ENCODE measurements around the gene MTRF1. TPM values are rescaled to one million over a fixed set of nuclear protein-coding genes. Genes with fewer than 3 reads are reported as not detected.

MTRF1 gene
- 14.1 and 19.2 TPM in 2 replicates for total RNA-seq (2021; fragmentation: NEBNext Ultra II Directional; extraction: Animal tissue kit (Norgen Biotek cat#: 25700))
- polyA plus RNA-seq (2011; rRNA removed) = 4.8 and 8.0 TPM in 2 replicates
- 12.5 TPM for polyA plus RNA-seq (2011; cell fraction: cytosol; rRNA removed)
- polyA plus RNA-seq (2011; cell fraction: nucleus; rRNA removed) = 8.4 TPM
- 11.1 to 19.4 TPM (median 12.2 TPM) in 4 replicates for polyA plus RNA-seq (2012, experiment 1 of 2)
- 2.7 TPM for polyA plus RNA-seq (2012, experiment 2 of 2)
- polyA plus RNA-seq (2013, experiment 1 of 2) = 17.2 TPM
- polyA plus RNA-seq (2013, experiment 2 of 2) = 14.9 TPM
- polyA minus RNA-seq (2011; rRNA and poly(A)+ RNA removed) = 13.6 and 14.9 TPM in 2 replicates
- 10.0 TPM for polyA minus RNA-seq (2011; cell fraction: cytosol; rRNA and poly(A)+ RNA removed)
- polyA minus RNA-seq (2011; cell fraction: nucleus; rRNA and poly(A)+ RNA removed) = 28.8 TPM
- long read RNA-seq, experiment 1, partial matches to known transcripts = 0 of 5 reads
- long read RNA-seq, experiment 1, other reads (novel, unspliced or antisense) = 3 of 5 reads
- long read RNA-seq, experiment 2, partial matches to known transcripts = 3 of 15 reads
- long read RNA-seq, experiment 2, other reads (novel, unspliced or antisense) = 11 of 15 reads

- Histone ChIP-seq H2BK20ac (ENCODE audit: low read length) (no peak within 1 kb of the TSS), H3K4me1 (replicated peaks in 1 of 4; ENCODE audit: control insufficient read depth in 3 of 4, insufficient read depth in 4 of 4, low read length in 3 of 4) (no peaks in the 10 kb centered on the region), H3K9me3 (ENCODE audit: insufficient read depth in 2 of 2, low read depth in 1 of 2, low read length in 1 of 2) (peaks cover 12 to 21% of the 10 kb centered on the region in 2 experiments), H2AFZ (ENCODE audit: low read length) (peak within 1 kb of the TSS; percentile 86), H3K14ac (ENCODE audit: insufficient read length) (no peak within 1 kb of the TSS), H4K5ac (ENCODE audit: insufficient read length, low read depth, low read length) (peak within 1 kb of the TSS; percentile 84), H3K4ac (replicated peaks; ENCODE audit: insufficient read length, low read depth, low read length) (no peak within 1 kb of the TSS), H2BK12ac (ENCODE audit: low read depth, low read length) (no peak within 1 kb of the TSS), H3K79me2 (ENCODE audit: control insufficient read depth in 1 of 2, insufficient read depth in 2 of 2, low read length in 2 of 2) (no peaks in the 10 kb centered on the region), H2AK5ac (ENCODE audit: low read depth, low read length) (no peak within 1 kb of the TSS), H3K18ac (ENCODE audit: extremely low read depth, low read length) (peak within 1 kb of the TSS; percentile 96), H3K27me3 (replicated peaks in 1 of 4; ENCODE audit: control insufficient read depth in 3 of 4, extremely low read depth in 1 of 4, insufficient read depth in 3 of 4, low read length in 3 of 4) (no peaks in the 10 kb centered on the region), H3K23me2 (ENCODE audit: low read depth, low read length) (0 out of 2 replicates have a peak, but pooled peaks cover 3% of the 10 kb centered on the region), H2BK15ac (ENCODE audit: low read length) (no peak within 1 kb of the TSS), H4K8ac (ENCODE audit: extremely low read depth, insufficient read depth, low read length) (peak within 1 kb of the TSS; percentile 96; the same call in 1 of the 2 replicates), H3K36me3 (ENCODE audit: control insufficient read depth in 2 of 4, insufficient read depth in 4 of 4, low read length in 3 of 4) (peaks cover 3 to 24% (median 13%) of the 10 kb centered on the region in 4 experiments; a peak in 6 of 8 replicates), H2BK5ac (ENCODE audit: low read depth, low read length) (peak within 1 kb of the TSS; percentile 83; the same call in 1 of the 2 replicates), H3K56ac (replicated peaks; ENCODE audit: insufficient read length, low read depth, low read length) (no peak within 1 kb of the TSS), H2BK120ac (replicated peaks; ENCODE audit: low read depth, low read length) (no peak within 1 kb of the TSS), H4K20me1 (replicated peaks in 1 of 2; ENCODE audit: control insufficient read depth in 1 of 2, insufficient read depth in 2 of 2, low read length in 2 of 2) (no peaks in the 10 kb centered on the region), H3K4me2 (ENCODE audit: insufficient read depth in 1 of 2, low read depth in 2 of 2, low read length in 2 of 2) (peak within 1 kb of the TSS; percentile 49 to 66), H4K91ac (replicated peaks; ENCODE audit: insufficient read length, low read length) (no peak within 1 kb of the TSS), H3K4me3 (ENCODE audit: extremely low read depth in 1 of 4, insufficient read depth in 2 of 4, low read depth in 3 of 4, low read length in 4 of 4) (peak within 1 kb of the TSS; percentile 55 to 86 (median 72)), H3K79me1 (ENCODE audit: low read depth, low read length) (no peaks in the 10 kb centered on the region), H3K27ac (ENCODE audit: low read depth, low read length) (peak within 1 kb of the TSS; percentile 21; the same call in 1 of the 2 replicates), H3K23ac (ENCODE audit: insufficient read length) (no peak within 1 kb of the TSS), H3K9ac (replicated peaks in 1 of 4; ENCODE audit: extremely low read depth in 1 of 4, low read depth in 3 of 4, low read length in 3 of 4) (peak within 1 kb of the TSS; percentile 2 to 81 (median 58))
- CTCF ChIA-PET (ENCODE audit: partially characterized antibody) = no interaction called here
- peak; percentile 21 to 82 for DNase-seq (ENCODE audit: low read depth in 1 of 2, low spot score in 2 of 2)
- peak; percentile 39 for FAIRE-seq
- 4% methylated on average over 32 of the region's 32 CpGs; no CpG with 5 or more reads in 1 of the 2 experiments for WGBS, 2 experiments (ENCODE audit: extremely low coverage in 1 of 2, insufficient coverage in 1 of 2, insufficient read length in 1 of 2, insufficient replicate concordance in 2 of 2, low coverage in 1 of 2, low lambda C conversion rate in 2 of 2, missing lambda C conversion rate in 1 of 2)
- POLR2A ChIA-PET (ENCODE audit: partially characterized antibody) = interaction anchor here (1.0 to 2.6 kb wide), 3 partner anchors 9 to 202 kb away, joined by 4 to 11 read pairs (median 5); partner anchors contain the start of gene WBP4
- TF ChIP-seq KDM4A (IDR thresholded peaks at IDR 0.05; ENCODE audit: low read depth, low read length, severe bottlenecking) (peak; percentile 77), HDAC6 (IDR thresholded peaks at IDR 0.05; ENCODE audit: low read depth, low read length) (no peak), SIN3A (conservative IDR thresholded peaks at IDR 0.05 in 1 of 2, IDR thresholded peaks at IDR 0.05 in 1 of 2; ENCODE audit: low read depth in 1 of 2, low read length in 2 of 2) (peak; percentile 76 to 87; a peak in 2 of 4 replicates), POU5F1 (IDR thresholded peaks at IDR 0.05; ENCODE audit: low read depth, low read length) (no peak), USF2 (IDR thresholded peaks at IDR 0.05; ENCODE audit: low read length) (no peak), RFX5 (IDR thresholded peaks at IDR 0.05; ENCODE audit: borderline replicate concordance, low read depth, low read length) (no peak), PHF8 (conservative IDR thresholded peaks at IDR 0.05; ENCODE audit: low read depth, low read length) (peak; percentile 55), SIX5 (IDR thresholded peaks at IDR 0.05; ENCODE audit: low read depth, low read length) (peak; percentile 90)
Observed at GRCh38 chr13:41263261-41263971, at the start of gene MTRF1. MTRF1 (minus strand) TSS chr13:41263576; CDS start chr13:41260907, 2,669 bp downstream.

All from H1 (cell line).